ENCODE data around the gene LRRK1. TPM values are rescaled to one million over a fixed set of nuclear protein-coding genes. Genes with fewer than 3 reads are reported as not detected.

The LRRK1 gene
- total and polyA plus RNA-seq, 2 of the 4 experiments (the other 2 are of a cell fraction) = 3.0 to 5.8 TPM

DNA sequence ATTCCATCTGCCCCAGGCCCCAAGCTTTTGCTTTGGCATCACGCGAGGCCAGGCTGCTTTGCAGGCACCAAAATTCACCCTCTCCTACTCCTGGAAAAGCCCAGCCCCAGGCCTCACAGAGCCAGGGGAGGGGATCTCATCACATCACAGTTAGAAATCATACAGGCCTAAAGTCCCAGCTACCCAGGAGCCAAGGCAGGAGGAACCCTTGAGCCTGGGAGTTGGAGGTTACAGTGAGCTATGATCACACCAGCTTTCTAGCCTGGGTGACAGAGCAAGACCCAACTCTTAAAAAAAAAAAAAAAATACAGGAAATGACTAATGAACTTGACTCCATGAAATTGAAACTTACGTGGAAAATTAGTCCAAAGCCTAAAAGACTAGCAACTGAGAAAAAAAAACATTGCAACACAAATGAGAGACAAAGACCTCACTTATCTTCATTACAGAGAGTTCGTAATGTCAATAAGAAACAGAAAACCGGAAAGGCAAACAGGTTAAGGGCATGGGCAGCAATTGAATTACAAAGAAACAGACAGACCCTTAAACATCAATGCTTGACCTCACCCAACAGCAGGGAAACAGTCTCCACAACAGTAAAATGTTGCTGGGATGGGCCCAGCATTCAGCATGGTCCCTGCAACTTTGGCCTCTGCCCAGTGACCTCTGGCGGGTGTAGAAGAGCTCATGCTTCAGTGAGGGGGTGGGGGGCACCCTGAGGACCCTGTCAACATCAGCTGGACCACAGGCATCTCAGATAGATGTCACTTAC lies 151.5 kb downstream of the LRRK1 start:
- peak overlapping the region; percentile 86 to 89 for H4K8ac ChIP-seq (ENCODE audit: low read depth in 2 of 2, low read length in 2 of 2)
- peak overlapping the region; percentile 94 for H3K14ac ChIP-seq (replicated peaks; ENCODE audit: low read depth, low read length)
- dilution Hi-C loops (cut with HindIII; ENCODE audit: low sequenced_read_pairs, unreplicated experiment) (no loop called here), intact Hi-C loops (cut with micrococcal nuclease) (no loop called here), in situ Hi-C loops (cut with MboI; ENCODE audit: low sequenced_read_pairs) (no loop called here)
- no peaks in the 10 kb centered on the region for H4K20me1 ChIP-seq (ENCODE audit: insufficient read depth, low read length)
- H3K27ac ChIP-seq (ENCODE audit: insufficient read depth, low read length) = peak overlapping the region; percentile 94
- ATAC-seq (ENCODE audit: low read depth) = peak; percentile 46
- WGBS, 2 experiments (ENCODE audit: extremely low coverage in 2 of 2, insufficient read length in 1 of 2) = no CpG with 5 or more reads among the region's 6 CpGs
- ChIA-PET POLR2A (ENCODE audit: unreplicated experiment) (no interaction called here), CTCF (no interaction called here)
- no peak for TF ChIP-seq MAZ (IDR thresholded peaks at IDR 0.05; ENCODE audit: borderline replicate concordance, low read depth, low read length)
- TF ChIP-seq RFX5 (IDR thresholded peaks at IDR 0.05; ENCODE audit: low read depth, low read length) = no peak
- TF ChIP-seq, protein P1, sequence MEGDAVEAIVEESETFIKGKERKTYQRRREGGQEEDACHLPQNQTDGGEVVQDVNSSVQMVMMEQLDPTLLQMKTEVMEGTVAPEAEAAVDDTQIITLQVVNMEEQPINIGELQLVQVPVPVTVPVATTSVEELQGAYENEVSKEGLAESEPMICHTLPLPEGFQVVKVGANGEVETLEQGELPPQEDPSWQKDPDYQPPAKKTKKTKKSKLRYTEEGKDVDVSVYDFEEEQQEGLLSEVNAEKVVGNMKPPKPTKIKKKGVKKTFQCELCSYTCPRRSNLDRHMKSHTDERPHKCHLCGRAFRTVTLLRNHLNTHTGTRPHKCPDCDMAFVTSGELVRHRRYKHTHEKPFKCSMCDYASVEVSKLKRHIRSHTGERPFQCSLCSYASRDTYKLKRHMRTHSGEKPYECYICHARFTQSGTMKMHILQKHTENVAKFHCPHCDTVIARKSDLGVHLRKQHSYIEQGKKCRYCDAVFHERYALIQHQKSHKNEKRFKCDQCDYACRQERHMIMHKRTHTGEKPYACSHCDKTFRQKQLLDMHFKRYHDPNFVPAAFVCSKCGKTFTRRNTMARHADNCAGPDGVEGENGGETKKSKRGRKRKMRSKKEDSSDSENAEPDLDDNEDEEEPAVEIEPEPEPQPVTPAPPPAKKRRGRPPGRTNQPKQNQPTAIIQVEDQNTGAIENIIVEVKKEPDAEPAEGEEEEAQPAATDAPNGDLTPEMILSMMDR (conservative IDR thresholded peaks at IDR 0.05; ENCODE audit: low read depth, low read length) = no peak
- TF ChIP-seq MXI1 (IDR thresholded peaks at IDR 0.05; ENCODE audit: borderline replicate concordance, low read depth, low read length) = no peak
- TF ChIP-seq, protein P2, sequence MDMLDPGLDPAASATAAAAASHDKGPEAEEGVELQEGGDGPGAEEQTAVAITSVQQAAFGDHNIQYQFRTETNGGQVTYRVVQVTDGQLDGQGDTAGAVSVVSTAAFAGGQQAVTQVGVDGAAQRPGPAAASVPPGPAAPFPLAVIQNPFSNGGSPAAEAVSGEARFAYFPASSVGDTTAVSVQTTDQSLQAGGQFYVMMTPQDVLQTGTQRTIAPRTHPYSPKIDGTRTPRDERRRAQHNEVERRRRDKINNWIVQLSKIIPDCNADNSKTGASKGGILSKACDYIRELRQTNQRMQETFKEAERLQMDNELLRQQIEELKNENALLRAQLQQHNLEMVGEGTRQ (IDR thresholded peaks at IDR 0.05; ENCODE audit: low read depth, low read length) = no peak
- TF ChIP-seq, protein P3, sequence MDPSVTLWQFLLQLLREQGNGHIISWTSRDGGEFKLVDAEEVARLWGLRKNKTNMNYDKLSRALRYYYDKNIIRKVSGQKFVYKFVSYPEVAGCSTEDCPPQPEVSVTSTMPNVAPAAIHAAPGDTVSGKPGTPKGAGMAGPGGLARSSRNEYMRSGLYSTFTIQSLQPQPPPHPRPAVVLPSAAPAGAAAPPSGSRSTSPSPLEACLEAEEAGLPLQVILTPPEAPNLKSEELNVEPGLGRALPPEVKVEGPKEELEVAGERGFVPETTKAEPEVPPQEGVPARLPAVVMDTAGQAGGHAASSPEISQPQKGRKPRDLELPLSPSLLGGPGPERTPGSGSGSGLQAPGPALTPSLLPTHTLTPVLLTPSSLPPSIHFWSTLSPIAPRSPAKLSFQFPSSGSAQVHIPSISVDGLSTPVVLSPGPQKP (IDR thresholded peaks at IDR 0.05; ENCODE audit: borderline replicate concordance, low read depth, low read length) = no peak
- no peak for TF ChIP-seq SMC3 (IDR thresholded peaks at IDR 0.05; ENCODE audit: low read depth, low read length)
- TF ChIP-seq BHLHE40 (IDR thresholded peaks at IDR 0.05; ENCODE audit: low read depth, low read length) = peak; percentile 36; the same call in 1 of the 2 replicates
- TF ChIP-seq NFE2L2 (IDR thresholded peaks at IDR 0.05; ENCODE audit: low read depth, low read length) = 0 out of 2 replicates have a peak, but pooled peaks have one; percentile 31
- peak; percentile 95 for TF ChIP-seq CEBPB (IDR thresholded peaks at IDR 0.05; ENCODE audit: low read depth, low read length)
- TF ChIP-seq RAD21 (IDR thresholded peaks at IDR 0.05; ENCODE audit: low read length) = no peak
- no peak for TF ChIP-seq CHD1 (IDR thresholded peaks at IDR 0.05; ENCODE audit: low read depth, low read length)
- TF ChIP-seq POLR2A (IDR thresholded peaks at IDR 0.05; ENCODE audit: low read depth, low read length) = peak; percentile 75
- no peak for TF ChIP-seq MAFK (IDR thresholded peaks at IDR 0.05; ENCODE audit: low read depth, low read length)
- TF ChIP-seq FOS (IDR thresholded peaks at IDR 0.05; ENCODE audit: low read depth, low read length) = peak; percentile 52
- peak overlapping the region; percentile 93 for H2BK20ac ChIP-seq (ENCODE audit: low read depth, low read length)
- H3K4me3 ChIP-seq (ENCODE audit: insufficient read depth, low read depth, low read length) = no peak overlapping the region
- H3K9ac ChIP-seq (ENCODE audit: low read depth, low read length) = peak overlapping the region; percentile 5
- no TSS peak for BruUV-seq (replicated peaks)
- peaks cover 25% of the 10 kb centered on the region for H3K4me1 ChIP-seq (ENCODE audit: control insufficient read depth, insufficient read depth, low read length)
- H3K36me3 ChIP-seq (ENCODE audit: control insufficient read depth, insufficient read depth, low read length) = peaks cover 5% of the 10 kb centered on the region; the same call in 1 of the 2 replicates
- H3K79me1 ChIP-seq (ENCODE audit: low read depth in 1 of 2, low read length in 2 of 2) = peaks cover 0 to 16% of the 10 kb centered on the region in 2 experiments; a peak in 1 of 4 replicates
- H2BK5ac ChIP-seq (ENCODE audit: low read depth, low read length, poor library complexity, severe bottlenecking) = peak overlapping the region; percentile 96
- H3K9me1 ChIP-seq (ENCODE audit: insufficient read depth, low read length) = peaks cover 23% of the 10 kb centered on the region
- H3K56ac ChIP-seq (ENCODE audit: extremely low read depth, insufficient read depth, low read length) = peak overlapping the region; percentile 41
- peak overlapping the region; percentile 80 for H3K23ac ChIP-seq (ENCODE audit: low read depth, low read length)
- H2AFZ ChIP-seq (replicated peaks; ENCODE audit: low read length, poor library complexity) = peak overlapping the region; percentile 77
- H3K18ac ChIP-seq (ENCODE audit: low read depth, low read length) = peak overlapping the region; percentile 89
- H2BK15ac ChIP-seq (ENCODE audit: low read depth, low read length) = peak overlapping the region; percentile 61; the same call in 2 of the 3 replicates
- H2BK120ac ChIP-seq (ENCODE audit: low read depth, low read length) = peak overlapping the region; percentile 93
- H3K9me3 ChIP-seq (ENCODE audit: control insufficient read depth, insufficient read depth, low read length) = no peaks in the 10 kb centered on the region
- peak overlapping the region; percentile 92 for H4K91ac ChIP-seq (ENCODE audit: insufficient read depth, low read depth, low read length)
- H3K4ac ChIP-seq (ENCODE audit: low read depth, low read length) = peak overlapping the region; percentile 96
- no peaks in the 10 kb centered on the region for H3K27me3 ChIP-seq (ENCODE audit: control insufficient read depth, insufficient read depth, low read length)
- H3K4me2 ChIP-seq (ENCODE audit: low read depth, low read length) = peak overlapping the region; percentile 73
- peak overlapping the region; percentile 77 for H4K5ac ChIP-seq (ENCODE audit: low read depth, low read length)
- H2AK5ac ChIP-seq (ENCODE audit: low read depth, low read length) = peak overlapping the region; percentile 90
- peak overlapping the region; percentile 75 for H2AK9ac ChIP-seq (replicated peaks; ENCODE audit: low read depth, low read length, poor library complexity)
- peak; percentile 89 for DNase-seq
